Hepatocyte (in vitro differentiated cells): ENCODE data around the gene PIAS1. TPM values are rescaled to one million over a fixed set of nuclear protein-coding genes. Genes with fewer than 3 reads are reported as not detected.
A peak's percentile ranks its signal among the peaks of the same experiment; 100 is the strongest.

Experiments used
- DNase-seq: peaks from one replicate; pipeline ENCODE4 v3.0.0-alpha.2; 2016; ENCODE audit warnings: low spot score
- H2AFZ ChIP-seq: fragments of 200-600 bp; sonication (generic); 2 replicates; pipeline ENCODE4 v1.6.0; 2016; ENCODE audit warnings: antibody characterized with exemption, mild to moderate bottlenecking
- H3K27ac ChIP-seq: fragments of 200-600 bp; sonication (generic); 2 replicates; pipeline ENCODE4 v1.5.1; 2016; ENCODE audit warnings: mild to moderate bottlenecking
- H3K27me3 ChIP-seq: fragments of 200-600 bp; sonication (generic); 2 replicates; pipeline ENCODE4 v1.6.1; 2016
- H3K36me3 ChIP-seq: fragments of 200-600 bp; sonication (generic); replicated peaks from 2 replicates; pipeline ENCODE4 v1.5.1; 2016; ENCODE audit warnings: low read depth; ENCODE audit not compliant: insufficient read depth
- H3K4me1 ChIP-seq: fragments of 200-600 bp; sonication (generic); 2 replicates; pipeline ENCODE4 v1.5.1; 2016; ENCODE audit warnings: mild to moderate bottlenecking, moderate library complexity; ENCODE audit not compliant: insufficient read depth
- H3K4me2 ChIP-seq: fragments of 200-600 bp; sonication (generic); 2 replicates; pipeline ENCODE4 v1.6.0; 2016
- H3K4me3 ChIP-seq: fragments of 200-600 bp; sonication (generic); 2 replicates; pipeline ENCODE4 v1.5.1; 2016; ENCODE audit warnings: mild to moderate bottlenecking
- H3K79me2 ChIP-seq: fragments of 200-600 bp; sonication (generic); 2 replicates; pipeline ENCODE4 v1.6.0; 2017; ENCODE audit warnings: mild to moderate bottlenecking
- H3K9me2 ChIP-seq: fragments of 200-600 bp; sonication (generic); replicated peaks from 2 replicates; pipeline ENCODE4 v1.6.0; 2017; ENCODE audit warnings: mild to moderate bottlenecking; ENCODE audit not compliant: insufficient read depth
- H3K9me3 ChIP-seq: fragments of 200-600 bp; sonication (generic); 2 replicates; pipeline ENCODE4 v1.5.1; 2016; ENCODE audit warnings: low read depth, mild to moderate bottlenecking
- H4K20me1 ChIP-seq: fragments of 200-600 bp; sonication (generic); 2 replicates; pipeline ENCODE4 v1.6.0; 2016; ENCODE audit warnings: mild to moderate bottlenecking; ENCODE audit not compliant: insufficient read depth, poor library complexity, severe bottlenecking
- EZH2 ChIP-seq: fragments of 200-600 bp; sonication (generic); IDR thresholded peaks from 2 replicates; pipeline ENCODE4 v1.6.1; 2016; ENCODE audit warnings: antibody characterized with exemption, mild to moderate bottlenecking, borderline replicate concordance
- EZH2phosphoT487 ChIP-seq: fragments of 200-600 bp; sonication (generic); IDR thresholded peaks from one replicate; pipeline ENCODE4 v1.6.1; 2018; ENCODE audit warnings: antibody characterized with exemption, mild to moderate bottlenecking, low read depth, moderate library complexity; ENCODE audit not compliant: unreplicated experiment, severe bottlenecking
- WGBS: methylation state at CpG from one replicate; pipeline ENCODE4 v1.1.6; 2016; ENCODE audit warnings: low lambda C conversion rate; ENCODE audit errors: missing lambda C conversion rate; 5-methylcytosine and 5-hydroxymethylcytosine counted together
- polyA plus RNA-seq: library from polyadenylated mRNA; unstranded; fragments of >200 nt; fragmentation: Nextera tagmentation; extraction: Ambion mirVana; gene quantifications from 2 replicates; pipeline ENCODE4 v1.2.1, GENCODE V29; 2016
- total RNA-seq: library from RNA; depleted of rRNA; stranded (reverse); fragments of >200 nt; gene quantifications from 2 replicates; pipeline ENCODE4 v1.2.3, GENCODE V29; 2014
- TF ChIP-seq, protein P1 (sequence below): fragments of 200-600 bp; sonication (generic); IDR thresholded peaks from 2 replicates; pipeline ENCODE4 v1.5.1; 2016; ENCODE audit warnings: antibody characterized with exemption, mild to moderate bottlenecking; ENCODE audit not compliant: poor library complexity

Gene PIAS1
- total and polyA plus RNA-seq, 2 experiments from 2014 or later: 22.6 to 45.4 TPM

GRCh38 chr15:68082735-68083134 is 28.6 kb downstream of the PIAS1 start:
- no peak overlapping the region for H3K27ac ChIP-seq
- H3K9me2 ChIP-seq: no peaks in the 10 kb centered on the region
- H3K4me2 ChIP-seq: peak overlapping the region; percentile 5
- peaks cover 99% of the 10 kb centered on the region for H4K20me1 ChIP-seq
- H3K36me3 ChIP-seq: no peaks in the 10 kb centered on the region
- no peak overlapping the region for H2AFZ ChIP-seq
- H3K4me3 ChIP-seq: no peak overlapping the region
- H3K79me2 ChIP-seq: peaks cover 100% of the 10 kb centered on the region
- H3K9me3 ChIP-seq: no peaks in the 10 kb centered on the region
- no peak for TF ChIP-seq EZH2phosphoT487
- TF ChIP-seq EZH2: no peak
- TF ChIP-seq, protein P1, sequence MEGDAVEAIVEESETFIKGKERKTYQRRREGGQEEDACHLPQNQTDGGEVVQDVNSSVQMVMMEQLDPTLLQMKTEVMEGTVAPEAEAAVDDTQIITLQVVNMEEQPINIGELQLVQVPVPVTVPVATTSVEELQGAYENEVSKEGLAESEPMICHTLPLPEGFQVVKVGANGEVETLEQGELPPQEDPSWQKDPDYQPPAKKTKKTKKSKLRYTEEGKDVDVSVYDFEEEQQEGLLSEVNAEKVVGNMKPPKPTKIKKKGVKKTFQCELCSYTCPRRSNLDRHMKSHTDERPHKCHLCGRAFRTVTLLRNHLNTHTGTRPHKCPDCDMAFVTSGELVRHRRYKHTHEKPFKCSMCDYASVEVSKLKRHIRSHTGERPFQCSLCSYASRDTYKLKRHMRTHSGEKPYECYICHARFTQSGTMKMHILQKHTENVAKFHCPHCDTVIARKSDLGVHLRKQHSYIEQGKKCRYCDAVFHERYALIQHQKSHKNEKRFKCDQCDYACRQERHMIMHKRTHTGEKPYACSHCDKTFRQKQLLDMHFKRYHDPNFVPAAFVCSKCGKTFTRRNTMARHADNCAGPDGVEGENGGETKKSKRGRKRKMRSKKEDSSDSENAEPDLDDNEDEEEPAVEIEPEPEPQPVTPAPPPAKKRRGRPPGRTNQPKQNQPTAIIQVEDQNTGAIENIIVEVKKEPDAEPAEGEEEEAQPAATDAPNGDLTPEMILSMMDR: no peak
- 42% methylated on average over 3 of the region's 3 CpGs for WGBS
- H3K27me3 ChIP-seq: no peaks in the 10 kb centered on the region
- DNase-seq: no peak
- peaks cover 12% of the 10 kb centered on the region for H3K4me1 ChIP-seq

DNA sequence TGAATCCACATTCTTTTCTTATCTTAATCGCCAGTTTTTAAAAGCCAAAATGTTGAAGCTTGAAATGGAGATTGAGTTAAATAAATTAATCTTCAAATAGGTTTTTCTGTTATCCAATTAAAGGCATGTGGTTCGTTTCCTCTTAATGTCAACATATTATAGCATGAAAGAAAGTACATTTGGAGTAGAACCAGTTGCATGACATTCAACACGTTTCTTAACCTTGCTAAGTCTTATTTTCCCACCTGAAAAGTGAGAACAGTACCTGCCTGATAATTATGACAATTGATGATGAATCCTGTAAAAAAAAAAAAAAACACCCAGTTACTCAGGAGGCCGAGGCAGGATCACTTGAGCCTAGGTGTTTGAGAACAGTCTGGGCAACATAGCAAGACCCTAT is 29.3 kb downstream of the PIAS1 start:
- Histone ChIP-seq H3K27me3 (no peaks in the 10 kb centered on the region), H3K36me3 (no peaks in the 10 kb centered on the region), H3K4me3 (no peak overlapping the region), H3K4me1 (peaks cover 5% of the 10 kb centered on the region), H4K20me1 (peaks cover 99% of the 10 kb centered on the region), H3K79me2 (peaks cover 100% of the 10 kb centered on the region), H2AFZ (no peak overlapping the region), H3K9me2 (no peaks in the 10 kb centered on the region), H3K9me3 (no peaks in the 10 kb centered on the region), H3K27ac (no peak overlapping the region), H3K4me2 (no peak overlapping the region)
- 80% methylated on average over 4 of the region's 4 CpGs for WGBS
- TF ChIP-seq EZH2 (no peak), EZH2phosphoT487 (no peak)
- TF ChIP-seq, protein P1: no peak
- DNase-seq: no peak

DNA sequence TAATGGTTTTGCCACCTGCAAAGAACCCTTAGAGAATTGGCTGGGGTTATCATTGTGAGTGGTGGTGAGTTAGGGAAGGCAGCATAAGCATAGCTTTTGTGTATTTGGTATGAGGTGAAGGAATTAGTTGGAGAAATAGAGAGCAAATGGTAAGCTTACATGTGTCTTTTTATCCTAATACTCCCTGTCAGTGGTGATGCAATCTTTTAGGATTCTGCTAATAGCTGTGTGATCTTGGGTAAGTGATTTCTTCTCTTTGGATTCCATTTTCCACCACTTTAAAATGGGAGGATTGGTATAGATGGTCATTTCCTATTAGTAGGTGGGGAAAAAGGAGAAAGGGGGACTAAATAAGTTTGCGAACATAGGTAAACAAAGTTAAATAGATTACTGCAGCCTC is 30.9 kb downstream of the PIAS1 start:
- Histone ChIP-seq H3K9me3 (no peaks in the 10 kb centered on the region), H3K4me3 (no peak overlapping the region), H3K4me1 (peaks cover 4% of the 10 kb centered on the region), H3K79me2 (peaks cover 100% of the 10 kb centered on the region), H2AFZ (no peak overlapping the region), H3K36me3 (no peaks in the 10 kb centered on the region), H3K27me3 (no peaks in the 10 kb centered on the region), H3K9me2 (no peaks in the 10 kb centered on the region), H3K27ac (no peak overlapping the region), H3K4me2 (no peak overlapping the region), H4K20me1 (peaks cover 91% of the 10 kb centered on the region)
- 88% methylated on average over 1 of the region's 1 CpG for WGBS
- DNase-seq: no peak
- TF ChIP-seq, protein P1: no peak

DNA sequence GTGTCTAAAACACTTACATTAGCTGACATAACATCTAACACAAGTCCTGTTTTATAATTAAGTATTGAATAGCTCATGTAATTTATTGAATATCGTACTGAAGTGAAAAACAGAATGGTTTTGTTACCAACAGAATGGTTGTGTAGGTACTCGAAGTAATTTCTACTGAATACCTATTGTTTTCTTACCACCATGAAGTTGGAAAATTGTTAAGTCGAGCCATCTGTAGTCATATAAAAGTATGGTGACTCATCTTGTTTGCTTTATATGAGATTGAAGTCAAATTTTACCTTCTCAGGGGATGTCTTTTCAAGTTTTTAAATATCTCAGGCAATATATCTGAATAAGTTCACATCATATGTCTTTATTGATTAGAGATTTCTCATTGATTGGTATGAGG is 37.6 kb downstream of the PIAS1 start:
- 98% methylated on average over 3 of the region's 3 CpGs for WGBS
- TF ChIP-seq EZH2 (no peak), EZH2phosphoT487 (no peak)
- TF ChIP-seq, protein P1: no peak

More for the DNA sequence above, 37.6 kb downstream of the PIAS1 start:
- Histone ChIP-seq H4K20me1 (peaks cover 42% of the 10 kb centered on the region), H3K4me3 (no peak overlapping the region), H3K27ac (no peak overlapping the region), H3K4me1 (no peaks in the 10 kb centered on the region), H2AFZ (no peak overlapping the region), H3K9me3 (peaks cover 7% of the 10 kb centered on the region), H3K4me2 (no peak overlapping the region), H3K36me3 (no peaks in the 10 kb centered on the region), H3K9me2 (no peaks in the 10 kb centered on the region), H3K27me3 (no peaks in the 10 kb centered on the region), H3K79me2 (peaks cover 100% of the 10 kb centered on the region)
- DNase-seq: no peak
